GM19395 (cell line): Measurements from ENCODE around the gene SLC15A4.
"Not testable (repeated sequence)": the region's sequence is repeated elsewhere in the genome, so short reads cannot be mapped to it uniquely, and the experiment has no call there.

ENCODE experiments used
- ATAC-seq: cut with Tn5 transposase; IDR thresholded peaks from one replicate; pipeline ENCODE4 v1.9.1; 2021; ENCODE audit warnings: mild to moderate bottlenecking, moderate library complexity; ENCODE audit not compliant: unreplicated experiment

The SLC15A4 gene

DNA sequence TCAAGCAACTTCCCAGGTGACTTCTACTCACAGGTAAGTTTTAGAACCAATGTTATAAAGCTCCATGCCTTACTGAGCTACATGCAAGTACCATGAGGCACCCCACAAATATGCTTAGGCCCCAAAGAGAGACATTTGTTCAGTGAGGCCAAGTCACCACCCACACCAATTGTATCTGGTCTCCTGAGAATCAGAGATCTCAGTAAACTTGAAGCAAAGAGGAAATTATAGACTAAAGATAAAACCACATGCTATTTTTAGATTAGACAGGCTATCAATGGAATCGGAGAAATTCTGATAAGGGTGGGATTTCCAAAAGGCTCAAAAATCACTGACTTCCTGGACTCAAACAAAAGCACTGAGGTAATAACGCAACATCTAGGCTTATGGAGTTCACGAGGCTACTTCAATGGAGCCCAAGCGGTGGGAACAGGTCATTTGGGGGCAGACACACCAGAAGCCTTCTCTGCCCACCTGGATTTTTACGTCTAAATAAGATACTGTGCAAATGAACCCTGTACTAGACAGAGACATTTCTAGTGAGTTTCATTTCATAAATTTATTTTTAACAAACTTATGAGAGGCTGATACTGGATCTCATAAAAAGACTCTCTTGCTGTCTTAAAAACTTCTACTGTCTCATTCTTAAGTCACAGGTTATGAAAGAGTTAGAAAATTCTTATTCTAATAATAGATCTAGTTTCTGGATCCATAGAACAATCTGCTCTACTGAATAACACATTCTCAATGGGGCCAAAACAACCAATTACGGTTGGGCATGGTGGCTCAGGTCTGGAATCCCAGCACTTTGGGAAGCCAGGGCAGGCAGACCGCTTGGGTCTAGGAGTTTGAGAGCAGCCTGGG is 7.7 kb downstream of the SLC15A4 start:
- no peak for ATAC-seq

DNA sequence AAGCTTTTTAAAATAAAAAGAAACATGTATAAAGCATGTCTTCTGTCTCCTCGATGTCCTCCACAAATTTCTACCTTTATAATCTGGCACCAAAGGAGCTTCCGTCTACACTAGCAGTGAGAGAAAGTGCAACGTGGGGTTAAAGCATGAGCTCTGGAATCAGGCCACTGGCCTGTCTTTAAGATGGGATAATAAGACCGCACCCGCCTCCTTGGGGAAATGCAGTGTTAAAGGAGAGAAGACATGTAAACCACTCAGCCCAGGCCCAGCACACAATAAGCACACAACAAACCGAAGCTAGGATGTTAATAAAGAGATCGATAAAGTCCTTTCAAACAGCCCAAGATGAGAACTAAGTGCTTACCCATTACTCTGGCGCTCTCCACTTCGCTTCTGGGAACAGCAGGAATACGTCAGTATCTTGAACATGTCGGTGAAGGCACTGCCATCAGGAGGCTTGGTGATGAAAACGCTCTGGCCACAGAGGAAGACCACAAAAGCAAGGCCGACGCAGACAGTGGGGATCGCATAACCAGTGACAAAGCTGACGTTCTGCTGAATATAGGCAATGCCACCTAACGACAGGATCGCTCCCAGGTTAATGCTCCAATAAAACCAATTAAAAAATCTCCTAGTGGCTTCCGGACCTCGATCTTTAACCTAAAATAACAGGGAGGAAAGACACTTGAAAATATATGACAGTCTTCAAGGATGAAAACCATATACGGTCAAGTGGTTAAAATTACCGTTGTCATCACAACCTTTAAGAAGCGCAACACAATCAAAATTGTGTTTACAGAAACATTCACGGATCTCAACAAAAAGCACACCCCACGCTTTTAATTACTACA is 9.1 kb downstream of the SLC15A4 start:
- no peak for ATAC-seq

DNA sequence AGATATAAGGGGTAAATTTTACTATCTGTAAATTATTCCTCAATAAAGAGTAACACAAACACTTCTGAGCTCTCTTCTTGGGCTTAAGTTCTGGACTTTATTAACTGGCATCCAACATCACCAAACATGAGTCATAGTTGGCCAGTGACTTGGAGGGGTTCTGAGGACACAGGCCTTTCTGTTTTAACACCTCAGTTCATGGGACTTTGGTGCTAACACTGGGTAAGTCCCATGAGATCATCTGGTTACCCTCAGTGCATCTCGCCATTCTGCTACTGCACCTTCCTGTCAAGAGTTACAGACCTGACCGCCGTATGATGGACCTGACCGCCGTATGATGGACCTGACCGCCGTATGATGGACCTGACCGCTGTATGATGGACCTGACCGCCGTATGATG is 9.9 kb downstream of the SLC15A4 start:
- no peak for ATAC-seq

DNA sequence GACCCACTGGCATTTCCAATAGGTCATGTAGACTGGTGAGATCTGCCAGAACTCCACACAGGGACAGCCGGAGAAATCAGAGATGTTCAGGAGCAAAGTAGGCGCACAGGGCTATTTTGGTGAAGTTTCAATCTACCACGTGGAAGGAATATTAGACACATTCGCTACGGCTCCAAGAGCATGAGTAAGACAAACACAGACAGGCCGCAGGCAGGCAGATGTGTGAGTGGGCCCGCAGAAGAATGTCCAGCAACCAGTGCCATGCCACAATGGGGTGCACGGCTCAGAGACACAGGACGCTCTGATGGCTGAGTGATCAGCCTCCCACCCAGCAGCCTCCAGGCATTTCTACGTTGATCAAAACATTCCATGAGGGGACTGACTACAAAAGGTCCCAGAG is 10.4 kb downstream of the SLC15A4 start:
- ATAC-seq: no peak

DNA sequence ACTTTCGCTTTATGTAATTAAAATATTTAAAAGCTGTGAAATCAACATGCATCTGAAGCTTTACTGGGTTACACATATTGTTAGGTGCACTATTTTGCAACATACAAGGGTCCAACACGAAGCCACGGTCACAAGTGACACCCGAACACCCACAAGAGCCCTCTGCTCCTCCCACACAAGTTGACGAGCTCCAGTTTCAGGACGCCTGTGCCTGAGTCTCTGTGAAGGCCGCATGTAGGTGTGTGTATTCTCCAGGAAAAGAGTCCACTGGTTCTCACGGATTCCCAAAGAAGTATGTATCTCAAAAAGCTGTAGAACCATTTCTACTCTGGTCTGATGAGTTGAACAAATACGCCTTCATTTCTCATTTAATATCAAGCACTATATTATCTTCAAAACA is 12.0 kb downstream of the SLC15A4 start:
- ATAC-seq: no peak

DNA sequence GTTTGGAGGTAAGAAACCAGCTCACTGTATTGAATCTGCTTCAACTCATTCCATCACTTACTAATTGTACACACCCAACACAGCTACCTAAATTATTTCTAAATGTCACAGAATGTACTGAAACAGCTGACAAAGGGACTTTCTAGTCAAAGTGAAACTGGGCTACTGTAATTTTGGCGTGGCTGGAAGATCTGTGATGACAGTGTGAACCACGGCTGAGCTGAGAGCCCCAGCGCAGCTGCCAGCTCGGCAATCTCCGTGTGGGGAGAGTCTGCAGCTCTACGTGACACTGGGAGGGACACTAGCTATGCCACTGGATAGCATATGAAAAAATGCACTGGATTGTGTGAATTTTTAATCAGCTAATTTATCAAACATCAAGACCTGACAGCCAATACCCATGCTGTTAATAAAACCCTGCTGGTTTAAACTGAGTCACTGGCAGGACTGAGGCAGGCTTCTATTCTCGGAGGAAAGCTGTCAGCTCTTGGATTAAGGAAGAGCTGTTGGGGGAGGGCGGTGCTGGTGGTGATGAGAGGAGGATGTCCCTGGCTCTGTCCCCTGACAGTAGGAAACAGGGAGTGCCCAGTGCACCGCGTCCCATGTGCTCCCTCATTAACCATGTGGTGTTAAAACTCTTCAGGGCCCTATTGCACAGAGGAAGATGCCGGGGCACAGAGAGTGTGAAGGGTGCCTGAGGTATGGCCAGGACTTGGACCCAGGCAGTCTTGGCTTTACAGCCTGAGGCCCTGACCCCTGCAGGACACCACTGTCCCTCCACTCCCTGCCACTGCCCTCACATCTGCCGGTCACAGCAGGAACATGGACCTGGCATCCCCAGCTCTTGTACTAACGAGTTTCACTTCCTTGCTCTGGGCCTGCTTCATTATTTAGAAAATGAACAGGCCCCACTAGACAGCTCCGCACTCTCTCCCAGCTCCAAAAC is 13.3 kb downstream of the SLC15A4 start:
- ATAC-seq: peak; percentile 78

DNA sequence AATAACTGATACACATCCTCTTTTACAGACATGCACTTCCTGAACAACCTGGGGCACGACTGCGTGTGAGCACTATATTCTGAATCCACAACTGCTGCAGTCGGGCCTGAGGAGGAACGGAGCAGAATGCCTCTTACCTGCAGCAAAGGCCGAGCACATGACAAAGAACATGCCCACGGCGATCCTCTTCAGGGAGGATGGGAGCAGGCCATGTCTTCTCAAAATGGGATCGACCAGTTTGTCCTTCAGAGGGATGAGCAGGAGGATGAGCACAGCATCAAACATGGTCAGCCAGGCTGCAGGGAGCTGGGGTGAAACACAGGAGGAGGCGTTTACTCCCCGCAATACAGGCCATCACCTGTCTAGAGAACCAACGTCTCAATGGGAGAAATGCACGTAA is 15.1 kb downstream of the SLC15A4 start:
- ATAC-seq: no peak

DNA sequence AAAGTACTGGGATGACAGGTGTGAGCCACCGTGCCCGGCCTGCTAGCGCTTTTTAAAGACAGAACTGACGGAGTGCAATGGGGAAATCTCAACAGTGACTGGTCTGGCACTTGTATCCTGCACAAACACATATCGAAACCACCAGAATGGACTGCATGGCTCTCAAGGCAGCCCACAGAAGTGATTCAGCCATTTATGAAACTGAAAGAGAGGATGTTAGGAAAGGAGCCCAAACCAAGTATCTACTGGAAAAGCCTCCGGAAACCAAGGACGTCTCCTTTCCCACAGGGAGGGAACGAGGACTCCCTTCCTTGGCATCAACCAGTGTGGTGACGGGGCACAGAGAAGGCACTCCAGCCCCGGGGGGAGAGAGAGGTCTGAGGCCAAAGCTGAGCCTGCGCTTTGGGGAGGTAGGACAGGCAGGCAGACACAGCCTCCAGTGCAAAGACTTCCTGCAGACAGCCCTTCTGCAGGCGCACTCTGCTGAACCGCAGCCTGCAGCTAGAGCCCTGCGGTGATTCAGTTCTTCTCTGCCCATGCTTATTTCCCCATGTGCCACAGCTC is 16.5 kb downstream of the SLC15A4 start:
- no peak for ATAC-seq

DNA sequence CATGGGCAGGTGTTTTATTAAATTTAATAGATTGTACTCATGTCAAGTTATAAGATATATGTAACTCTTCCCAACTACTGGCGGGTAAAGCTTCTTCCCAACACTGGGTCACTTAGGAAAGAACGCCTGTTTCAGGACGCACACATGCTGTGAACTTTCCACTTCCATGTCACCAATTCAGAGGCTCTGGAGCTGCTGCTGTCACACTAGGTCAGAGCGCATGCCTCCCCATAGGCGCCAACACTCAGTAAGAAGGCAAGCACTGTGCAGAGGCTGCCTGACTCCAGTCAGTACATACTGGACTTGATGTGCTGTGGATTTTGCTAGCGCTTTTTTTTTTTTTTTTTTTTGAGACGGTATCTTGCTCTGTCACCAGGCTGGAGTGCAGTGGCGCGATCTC is 17.2 kb downstream of the SLC15A4 start:
- ATAC-seq: no peak

DNA sequence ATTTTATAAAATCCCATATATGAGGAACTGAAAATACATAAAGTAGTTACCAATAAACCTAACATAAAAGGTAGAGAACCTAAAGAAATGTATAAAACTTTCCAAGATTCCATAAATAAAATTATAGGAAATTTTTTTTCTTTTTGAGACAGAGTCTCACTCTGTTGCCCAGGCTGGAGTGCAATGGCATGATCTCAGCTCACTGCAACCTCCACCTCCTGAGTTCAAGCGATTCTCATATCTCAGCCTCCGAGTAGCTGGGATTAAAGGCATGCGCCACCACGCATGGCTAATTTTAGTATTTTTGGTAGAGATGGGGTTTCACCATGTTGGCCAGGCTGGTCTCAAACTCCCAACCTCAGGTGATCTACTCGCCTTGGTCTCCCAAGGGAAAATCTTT is 18.4 kb downstream of the SLC15A4 start:
- ATAC-seq: not testable (repeated sequence)

DNA sequence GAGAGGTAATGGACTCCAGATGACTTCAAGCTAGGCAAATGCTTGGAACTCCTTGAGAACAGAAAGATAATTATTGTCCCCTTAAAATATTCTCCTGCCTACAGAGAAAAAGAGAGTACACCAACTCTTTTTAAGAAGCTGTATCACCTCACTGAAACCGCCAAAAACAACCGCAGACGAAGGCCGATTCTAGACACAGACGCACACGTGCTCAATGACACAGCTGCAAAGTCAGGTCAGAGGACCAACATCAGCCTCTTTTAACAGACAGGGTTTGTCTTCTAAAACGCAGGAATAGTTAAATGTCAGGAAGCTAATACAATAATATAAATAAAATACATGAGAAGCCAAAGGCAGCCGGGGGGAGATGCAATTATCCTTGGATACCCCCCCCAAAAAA is 19.0 kb downstream of the SLC15A4 start:
- no peak for ATAC-seq

DNA sequence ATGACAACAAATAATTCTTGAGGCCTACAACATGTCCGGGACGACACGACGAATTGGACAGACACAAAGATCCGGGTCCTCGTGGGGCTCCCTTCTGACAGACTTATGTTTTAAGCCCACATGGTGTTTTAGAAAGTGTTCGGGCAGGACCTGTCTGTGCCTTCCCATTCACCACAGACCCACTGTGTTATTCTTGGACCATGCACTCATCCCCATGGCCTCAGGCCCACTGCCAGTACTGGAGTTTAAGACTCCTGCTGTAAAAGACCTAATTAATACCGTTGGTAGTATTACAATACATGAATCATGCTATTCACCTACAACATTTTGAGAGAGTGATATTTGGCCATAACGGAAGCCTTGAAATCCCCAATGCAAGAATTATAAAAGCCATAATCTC is 20.0 kb downstream of the SLC15A4 start:
- no peak for ATAC-seq

DNA sequence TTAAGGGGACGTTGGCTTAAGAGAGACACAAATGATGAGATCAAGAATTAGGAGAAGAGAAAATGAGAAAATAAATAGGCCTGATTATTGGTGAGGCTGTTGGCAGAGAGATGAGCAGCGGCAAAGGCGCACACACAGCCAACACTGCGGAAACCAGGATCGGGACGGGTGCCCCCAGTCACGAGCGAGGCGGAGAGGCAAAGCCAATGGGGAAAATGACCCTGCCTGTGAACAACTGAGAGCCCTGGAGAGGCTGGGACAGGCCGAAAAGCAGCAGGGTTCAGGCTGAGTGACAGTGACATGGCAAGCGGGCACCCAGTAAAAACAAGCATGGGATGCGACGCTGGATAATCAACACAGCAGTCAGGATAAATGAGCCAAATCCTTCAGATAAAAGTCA is 21.0 kb downstream of the SLC15A4 start:
- ATAC-seq: no peak

DNA sequence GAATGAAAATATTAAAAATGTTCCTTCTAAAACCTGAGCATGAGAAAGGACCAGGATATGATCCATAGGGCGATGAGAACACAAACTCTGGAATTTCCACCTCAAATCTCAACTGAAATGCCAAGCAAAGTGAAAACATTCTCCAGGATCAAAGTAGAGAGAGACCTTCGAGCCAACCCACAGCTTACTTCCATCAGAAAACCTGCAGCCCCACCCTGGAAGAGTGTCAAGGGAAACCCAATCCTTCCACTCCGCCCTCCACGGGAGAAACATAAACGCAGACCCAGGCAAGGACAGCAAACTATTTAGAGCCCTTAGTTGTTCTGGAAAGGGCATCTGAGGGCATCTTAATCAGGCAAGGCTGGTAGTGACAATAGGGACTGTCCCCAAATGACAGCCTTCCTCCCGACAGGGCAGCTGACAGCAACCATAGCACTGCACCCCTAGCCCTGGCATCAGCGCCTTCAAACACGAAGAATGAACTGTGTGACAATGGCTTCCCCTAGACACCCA is 21.8 kb downstream of the SLC15A4 start:
- no peak for ATAC-seq

DNA sequence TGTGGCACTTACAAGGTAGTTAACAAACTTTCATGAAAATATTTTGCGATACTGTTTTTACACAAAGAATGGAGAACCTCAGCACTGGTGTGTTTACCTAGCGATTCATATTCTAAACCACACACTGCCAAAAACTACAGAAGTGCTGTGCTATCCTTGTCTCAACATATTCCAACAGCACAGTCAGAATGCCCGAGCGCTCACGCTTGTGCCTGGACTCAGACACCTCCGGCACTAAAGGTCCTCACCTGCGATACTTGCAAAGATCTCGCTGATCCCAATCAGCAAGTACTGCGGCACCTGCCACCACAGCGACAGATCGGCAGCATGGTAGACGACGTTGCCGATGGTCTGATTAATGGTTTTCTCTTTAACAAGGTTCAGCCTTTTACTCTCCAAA is 23.2 kb downstream of the SLC15A4 start:
- no peak for ATAC-seq

DNA sequence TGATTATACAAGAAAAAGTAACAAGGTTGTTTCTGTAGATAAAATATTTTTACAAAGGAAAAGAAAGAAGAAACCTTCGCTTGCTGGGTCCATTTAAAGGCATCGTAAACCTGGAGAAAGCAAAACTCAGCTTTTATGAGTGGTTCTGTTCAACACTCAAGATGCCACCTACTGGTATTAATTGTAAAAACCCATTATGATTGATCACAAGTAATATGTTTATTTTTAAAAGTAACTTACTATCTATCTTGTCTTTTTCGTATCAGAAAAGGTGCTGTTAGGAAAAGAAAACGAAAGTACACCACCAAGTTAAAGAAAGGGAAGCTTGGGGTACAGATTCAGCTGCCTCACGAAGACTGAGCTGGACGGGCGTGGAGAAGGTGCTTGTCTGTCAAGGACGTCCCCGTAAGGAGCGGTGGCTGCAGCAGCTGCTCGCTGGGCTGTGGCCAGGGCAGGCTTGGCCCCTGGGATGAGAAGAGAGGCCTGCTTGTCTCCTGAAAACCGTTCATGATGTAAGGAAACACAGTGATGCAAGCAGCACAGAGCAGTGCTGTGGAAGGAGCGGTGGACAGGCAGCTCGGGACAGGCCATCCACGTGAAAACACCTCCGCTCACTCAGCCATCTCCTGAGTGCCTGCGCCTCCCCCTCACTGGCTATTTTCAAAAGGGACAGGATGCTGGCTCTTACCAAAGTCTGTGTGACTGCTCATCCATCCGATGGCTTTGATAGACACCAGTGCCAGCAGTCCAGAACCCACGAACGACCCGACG is 25.0 kb downstream of the SLC15A4 start:
- no peak for ATAC-seq

DNA sequence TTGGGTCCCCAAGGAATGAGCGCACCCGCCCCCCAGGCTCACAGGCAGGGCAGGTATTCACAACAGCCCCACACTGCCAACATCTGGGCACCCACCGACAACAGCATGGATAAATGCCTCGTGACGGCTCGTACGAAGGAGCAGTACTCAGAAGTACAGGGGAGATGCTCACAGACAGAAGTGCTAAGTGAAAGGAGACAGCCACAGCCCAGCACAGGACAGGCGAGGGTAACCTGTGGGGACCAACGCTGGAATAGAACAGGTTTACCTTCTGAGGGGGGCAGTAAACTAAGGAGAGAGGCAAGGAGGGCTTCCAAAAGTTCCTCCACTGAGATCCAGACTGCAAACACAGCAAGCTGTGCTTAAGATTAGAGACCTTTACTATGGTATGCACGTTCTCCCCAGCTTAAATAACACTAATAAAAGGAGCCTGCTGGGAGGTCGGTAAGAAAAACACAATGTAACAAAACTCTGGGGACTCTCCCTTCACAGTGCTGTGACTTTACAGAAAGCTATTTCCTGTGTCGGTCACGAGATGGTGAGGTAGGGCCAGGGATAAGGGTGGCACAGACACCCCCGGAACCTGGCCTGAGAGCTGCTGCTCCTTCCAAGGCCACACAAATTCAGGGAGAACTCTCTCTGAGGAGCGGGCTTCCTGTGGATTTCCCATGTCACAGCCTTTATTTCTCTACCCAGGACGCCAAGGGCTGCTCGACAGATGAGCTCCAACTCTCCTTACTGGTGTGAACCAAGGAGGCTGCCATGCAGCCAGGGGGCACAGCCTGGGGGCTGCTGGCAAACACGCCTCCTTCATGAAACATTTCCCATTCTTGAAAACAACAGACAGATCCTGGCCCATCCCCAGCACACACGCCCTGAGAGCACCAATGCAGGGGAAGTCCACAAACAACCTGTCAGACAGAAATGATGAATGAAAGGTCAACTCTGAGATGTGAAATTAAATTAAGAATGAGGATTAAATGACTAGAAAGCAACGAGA is 26.3 kb downstream of the SLC15A4 start:
- ATAC-seq: peak; percentile 46

DNA sequence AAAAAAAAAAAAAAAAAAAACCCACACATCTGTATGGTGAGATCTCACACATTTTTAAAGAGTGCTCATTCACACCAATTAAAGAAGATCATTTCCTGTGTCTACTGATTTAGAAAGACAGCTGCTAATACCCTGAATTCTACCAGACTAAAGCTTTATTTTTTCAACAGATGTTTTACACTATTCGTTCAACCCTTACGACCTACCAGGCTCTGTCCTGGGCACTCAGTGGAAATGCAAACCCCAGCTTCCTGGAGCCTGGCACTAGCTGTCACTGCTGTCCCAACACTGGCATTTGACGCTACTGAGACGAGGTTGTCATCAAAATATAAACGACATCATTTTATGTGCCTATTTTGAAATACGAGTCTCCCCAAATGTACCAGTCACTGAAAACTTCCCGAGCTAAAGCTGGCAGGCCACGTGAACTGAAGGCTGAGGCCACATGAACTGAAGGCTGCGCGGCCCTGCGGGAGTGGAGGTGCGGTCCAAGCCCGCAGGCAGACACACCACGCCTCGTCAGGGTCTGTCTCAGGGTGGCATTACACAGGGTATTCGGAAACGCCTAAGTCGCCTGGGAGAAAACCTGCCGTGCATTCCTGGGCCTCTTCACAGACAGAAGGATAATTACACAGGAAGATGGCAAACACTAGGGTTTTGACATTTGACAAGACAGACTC is 27.2 kb downstream of the SLC15A4 start:
- no peak for ATAC-seq
